T-helper 1 cell treated with Interleukin-12 subunit alpha and Interleukin-12 subunit beta and Interleukin-4 antibody, amounts not matched to agents 30 ng/mL and 1 ng/mL, for 36 hours (primary cell): ENCODE results near the gene CLCA1. TPM values are rescaled to one million over a fixed set of nuclear protein-coding genes. Genes with fewer than 3 reads are reported as not detected.

Experiments used
- intact Hi-C: fragments of 100-400 bp; cut with micrococcal nuclease; formaldehyde crosslinking; loops from one replicate; pipeline ENCODE4 v1.15.1; 2024
- total RNA-seq: library from RNA; stranded (reverse); gene quantifications from 2 replicates; pipeline ENCODE4 v1.2.3, GENCODE V29; 2022

Gene CLCA1
- not detected in 2 replicates for total RNA-seq

GRCh38 chr1:86468501-86468977 lies at the start of gene CLCA1:
TSS of gene CLCA1 (plus strand) at chr1:86468927. CDS start at chr1:86468972, 45 bp downstream.
- intact Hi-C loops = no loop called here

GRCh38 chr1:86419277-86419903 lies 49.3 kb upstream of the CLCA1 start:
- intact Hi-C loops = loop anchor here (1.0 kb wide), 6 partner anchors 23 to 321 kb away; partner anchors contain the start of gene ODF2L

DNA sequence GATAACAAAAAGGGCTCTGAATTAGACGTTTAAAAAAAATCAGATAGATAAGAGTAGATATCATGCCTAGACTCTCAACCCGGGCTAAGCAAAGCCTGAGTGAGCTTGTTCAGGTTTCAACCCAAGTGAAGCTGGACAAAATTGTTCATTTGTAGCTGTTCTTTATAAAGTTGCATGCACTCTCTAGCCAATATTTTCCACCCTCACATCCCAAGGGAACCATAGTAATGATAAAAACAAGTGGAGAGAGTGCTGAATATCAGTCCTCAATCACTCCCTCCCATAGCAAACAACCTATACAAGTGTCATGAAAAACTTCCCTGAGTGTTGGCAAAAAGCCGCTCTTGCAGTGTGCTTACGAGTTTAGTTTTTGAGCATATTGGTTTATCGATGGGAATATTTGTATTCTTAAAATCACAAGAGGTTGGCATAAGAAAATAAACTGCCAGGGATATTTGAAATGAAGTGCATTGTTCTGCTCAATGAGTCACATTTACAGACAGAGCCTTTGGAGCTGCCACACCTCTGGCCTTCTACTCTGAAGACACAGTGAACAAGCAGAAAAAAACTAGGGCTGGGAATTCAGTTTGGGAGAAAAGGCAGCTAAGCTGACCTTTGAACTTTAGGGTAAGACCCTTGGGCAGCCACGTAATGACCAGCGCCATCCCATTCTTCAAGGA lies 47.0 kb upstream of the CLCA1 start:
- intact Hi-C loops = no loop called here

DNA sequence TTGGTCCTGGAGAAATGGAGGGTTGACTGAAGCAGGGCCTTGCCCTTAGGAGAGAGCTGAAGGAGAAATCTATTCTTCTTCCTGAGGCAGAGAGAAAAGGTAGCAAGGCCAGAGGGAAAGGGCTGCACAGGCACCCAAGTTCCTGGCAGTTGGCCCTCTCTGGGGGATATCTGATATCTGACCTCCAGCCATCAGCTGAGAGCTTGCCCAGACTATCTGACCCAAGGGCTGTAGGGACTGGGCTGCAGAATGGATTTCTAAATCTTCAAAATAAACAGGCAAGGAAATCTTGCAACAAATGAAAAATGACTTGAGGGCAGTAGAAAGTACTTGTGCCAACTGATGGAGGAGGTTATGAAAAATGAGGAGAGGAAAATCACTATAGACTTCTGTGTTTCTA lies 45.3 kb upstream of the CLCA1 start:
- intact Hi-C loops = no loop called here

DNA sequence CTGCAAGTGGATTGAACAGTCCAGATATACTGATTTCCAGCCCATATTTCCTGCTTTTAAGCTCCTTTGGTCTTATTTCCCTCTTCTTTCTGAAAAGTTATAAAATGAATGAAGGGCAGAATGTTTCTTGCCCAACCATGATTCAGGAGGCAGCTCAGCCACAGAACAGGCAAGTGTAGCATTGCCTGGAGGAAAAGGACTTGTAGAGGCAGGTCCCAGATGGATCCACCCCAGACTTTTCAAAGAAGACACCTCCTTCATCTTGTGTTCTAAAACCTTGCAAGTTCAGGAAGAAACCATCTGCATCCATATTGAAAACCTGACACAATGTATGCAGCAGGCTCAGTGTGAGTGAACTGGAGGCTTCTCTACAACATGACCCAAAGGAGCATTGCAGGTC lies 44.9 kb upstream of the CLCA1 start, which contains the start of gene CLCA2:
Gene CLCA2 (plus strand): TSS at position 299 of the 400 bp plus-strand sequence. CDS start 77 bp downstream, at position 376.
- intact Hi-C loops = no loop called here

DNA sequence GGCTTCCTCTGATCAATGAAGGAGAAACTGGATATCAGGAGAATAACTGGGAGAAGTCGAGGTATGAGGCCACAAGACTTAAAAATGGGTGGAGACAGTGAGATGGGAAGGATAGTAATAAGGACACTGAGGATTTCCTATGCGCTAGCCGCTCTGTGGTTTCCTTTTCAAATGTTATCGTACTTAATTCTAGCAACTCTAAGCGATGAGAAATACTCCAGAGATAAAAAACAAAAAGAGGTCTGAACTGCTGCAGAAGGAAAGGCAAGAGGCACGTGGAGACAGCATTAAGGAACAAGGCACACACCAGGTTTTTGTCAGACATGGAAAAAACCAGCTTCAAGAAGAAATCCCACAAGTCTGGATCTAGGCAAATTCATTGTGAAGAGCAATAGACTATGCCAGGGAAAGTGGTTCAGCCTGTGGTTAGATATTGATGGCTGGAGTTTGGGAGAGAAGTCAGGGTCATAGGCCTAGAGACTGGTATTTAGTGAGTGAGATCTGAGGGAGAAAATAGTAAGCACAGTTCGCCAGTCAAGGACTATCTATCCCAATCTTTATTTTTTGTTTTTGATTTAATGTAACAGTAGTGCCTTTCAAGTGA lies 39.5 kb upstream of the CLCA1 start:
- intact Hi-C loops = no loop called here

DNA sequence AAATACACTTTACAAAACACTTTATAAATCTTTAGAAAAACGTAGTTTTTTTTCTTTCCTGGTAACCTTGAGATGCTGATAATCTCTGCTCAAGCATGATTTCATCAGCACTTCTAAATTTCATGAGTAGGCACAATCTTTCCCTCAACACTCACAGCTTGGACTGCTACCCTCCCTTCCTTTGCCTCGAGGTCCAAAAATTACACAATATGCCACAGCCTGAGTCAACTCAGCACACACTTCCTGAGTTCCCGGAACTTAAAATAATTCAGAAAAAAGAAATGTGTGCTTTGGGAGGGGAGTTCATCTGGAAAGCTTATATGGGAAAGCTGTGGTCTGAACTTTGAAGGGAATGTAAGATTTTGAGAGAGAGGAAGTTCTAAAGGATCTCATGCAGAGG lies 38.9 kb upstream of the CLCA1 start:
- intact Hi-C loops = no loop called here

GRCh38 chr1:86430376-86430775 lies 38.4 kb upstream of the CLCA1 start:
- intact Hi-C loops = no loop called here

GRCh38 chr1:86434059-86434458 lies 34.7 kb upstream of the CLCA1 start:
- intact Hi-C loops = no loop called here

- intact Hi-C loops = no loop called here
Observed at GRCh38 chr1:86435327-86435726, 33.4 kb upstream of the CLCA1 start.

- intact Hi-C loops = no loop called here
Observed at GRCh38 chr1:86436041-86436440, 32.7 kb upstream of the CLCA1 start.

DNA sequence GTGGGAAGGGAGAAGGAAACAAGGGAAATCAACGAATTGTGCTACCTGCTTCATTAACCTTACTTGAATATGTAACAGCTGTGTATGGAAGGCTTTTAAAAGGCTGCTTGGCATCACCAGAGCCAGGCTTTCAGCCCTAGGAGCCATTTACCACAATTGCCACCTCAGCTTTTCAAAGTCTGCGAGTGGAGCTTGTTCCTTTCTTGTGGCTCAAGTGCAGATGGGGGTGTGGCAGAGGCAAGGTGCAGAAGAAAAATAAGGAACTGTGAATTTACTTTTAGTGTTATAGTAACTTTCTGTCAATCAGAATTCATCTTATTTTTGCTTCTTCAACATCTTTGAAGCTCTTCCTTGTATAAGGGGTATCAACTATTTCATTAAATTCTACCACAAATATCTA lies 27.1 kb upstream of the CLCA1 start:
- intact Hi-C loops = no loop called here

DNA sequence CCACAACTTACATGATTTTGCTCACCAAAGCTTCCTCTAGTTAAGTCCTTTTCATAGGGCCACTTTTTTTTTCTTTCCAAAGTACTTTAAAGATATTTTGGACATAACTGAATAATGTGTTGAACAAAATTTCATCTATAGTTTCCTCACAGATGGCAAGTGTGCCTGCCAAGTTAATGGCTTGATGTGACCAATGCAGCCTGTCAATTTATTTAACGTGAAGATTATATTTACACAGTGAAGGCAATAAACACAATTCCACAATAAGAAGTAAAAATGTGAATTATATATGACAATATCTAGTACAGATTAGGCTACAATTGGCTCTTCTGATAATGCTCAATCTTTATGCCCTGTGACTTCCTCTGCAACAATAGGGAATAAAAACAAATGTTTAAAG lies 26.7 kb upstream of the CLCA1 start:
- intact Hi-C loops = no loop called here

DNA sequence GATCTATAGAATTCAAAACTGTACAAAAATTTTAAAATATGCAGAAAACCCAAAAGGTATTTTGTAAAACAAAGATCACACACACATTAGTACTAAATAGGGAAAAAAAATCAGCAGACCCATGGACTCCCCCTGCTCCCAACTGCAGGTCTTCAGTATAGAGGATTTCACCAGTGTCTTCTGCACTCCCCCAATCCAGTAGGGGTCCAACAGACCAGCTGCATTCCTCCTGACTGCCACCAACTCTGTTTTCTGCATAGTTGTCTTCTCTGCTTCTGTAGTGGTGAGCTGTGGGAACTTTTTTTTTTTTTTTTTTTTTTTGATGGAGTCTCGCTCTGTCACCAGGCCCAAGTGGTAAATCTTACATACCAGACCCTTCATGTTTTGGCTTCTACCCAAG lies 22.8 kb upstream of the CLCA1 start:
- intact Hi-C loops = no loop called here

DNA sequence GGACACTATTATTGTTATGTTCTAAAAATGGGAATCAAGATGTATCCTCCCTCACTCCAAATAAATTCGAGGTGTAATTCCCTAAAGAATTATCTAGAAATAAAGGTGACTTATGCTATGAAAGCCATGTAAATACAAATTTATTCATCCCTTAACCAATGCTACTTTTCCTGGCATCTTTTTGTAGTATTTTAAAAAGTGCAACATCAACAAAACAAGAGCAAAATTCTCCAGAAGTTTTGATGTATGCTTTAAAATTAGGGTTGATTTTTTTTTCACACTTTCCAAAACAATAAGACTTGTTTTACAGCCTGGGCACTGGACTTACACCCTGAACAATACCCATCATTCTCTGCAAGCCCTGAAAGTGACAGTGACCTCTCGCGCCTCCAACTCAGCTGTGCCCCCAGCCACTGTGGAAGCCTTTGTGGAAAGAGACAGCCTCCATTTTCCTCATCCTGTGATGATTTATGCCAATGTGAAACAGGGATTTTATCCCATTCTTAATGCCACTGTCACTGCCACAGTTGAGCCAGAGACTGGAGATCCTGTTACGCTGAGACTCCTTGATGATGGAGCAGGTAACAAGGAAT lies 21.4 kb upstream of the CLCA1 start:
- intact Hi-C loops = no loop called here

GRCh38 chr1:86448670-86449069 lies 20.1 kb upstream of the CLCA1 start:
- intact Hi-C loops = no loop called here

GRCh38 chr1:86449103-86449502 lies 19.6 kb upstream of the CLCA1 start:
- intact Hi-C loops = no loop called here

DNA sequence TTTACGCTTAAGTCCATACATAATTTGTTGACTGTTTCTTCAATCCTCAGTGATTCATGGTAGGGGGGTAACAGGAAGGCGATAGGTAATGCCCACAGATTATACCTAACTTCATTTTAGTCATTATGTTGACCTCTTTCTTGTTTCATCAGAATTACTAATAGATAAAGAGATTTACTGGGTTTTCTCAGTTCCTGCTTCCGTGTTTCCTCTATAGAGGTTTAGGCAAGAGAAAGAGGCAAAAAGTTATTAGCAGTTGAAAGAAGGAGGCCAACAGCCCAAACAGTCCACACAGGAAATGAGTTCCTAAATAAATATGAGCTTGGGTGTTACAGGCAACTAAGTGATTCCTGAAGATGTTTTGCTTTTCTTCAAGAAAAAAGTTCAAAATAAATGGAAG lies 17.9 kb upstream of the CLCA1 start:
- intact Hi-C loops = no loop called here

DNA sequence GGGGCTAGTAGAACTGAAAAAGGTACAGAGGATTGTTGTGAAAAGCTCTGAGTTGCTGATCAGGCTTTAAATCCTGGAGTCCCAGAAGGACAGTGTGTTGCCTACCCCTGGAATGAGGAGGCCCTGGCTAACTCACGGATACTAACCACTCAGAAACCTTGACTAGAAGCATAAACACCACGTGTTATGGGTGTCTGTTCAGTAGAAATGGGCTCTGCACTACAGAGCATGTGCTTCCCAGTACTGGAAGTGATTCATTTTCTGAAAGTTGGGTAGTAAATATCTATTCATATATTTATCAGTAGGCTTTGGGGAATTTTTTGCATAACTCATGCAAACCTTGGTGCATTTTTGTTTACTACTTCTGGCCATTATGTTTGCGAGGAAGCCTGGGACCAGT lies 15.1 kb upstream of the CLCA1 start:
- intact Hi-C loops = no loop called here

DNA sequence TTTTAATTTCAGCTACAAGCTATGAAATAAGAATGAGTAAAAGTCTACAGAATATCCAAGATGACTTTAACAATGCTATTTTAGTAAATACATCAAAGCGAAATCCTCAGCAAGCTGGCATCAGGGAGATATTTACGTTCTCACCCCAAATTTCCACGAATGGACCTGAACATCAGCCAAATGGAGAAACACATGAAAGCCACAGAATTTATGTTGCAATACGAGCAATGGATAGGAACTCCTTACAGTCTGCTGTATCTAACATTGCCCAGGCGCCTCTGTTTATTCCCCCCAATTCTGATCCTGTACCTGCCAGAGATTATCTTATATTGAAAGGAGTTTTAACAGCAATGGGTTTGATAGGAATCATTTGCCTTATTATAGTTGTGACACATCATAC lies 13.7 kb upstream of the CLCA1 start:
- intact Hi-C loops = no loop called here

GRCh38 chr1:86460998-86461397 lies 7.7 kb upstream of the CLCA1 start:
- intact Hi-C loops = no loop called here

- intact Hi-C loops = no loop called here
Observed at GRCh38 chr1:86461482-86461881, 7.2 kb upstream of the CLCA1 start.
